GM21576 (cell line): Measurements from ENCODE around the gene POLR3E.

Experiments
- ATAC-seq: cut with Tn5 transposase; IDR thresholded peaks from one replicate; pipeline ENCODE4 v1.9.1; 2021; ENCODE audit warnings: mild to moderate bottlenecking, moderate library complexity; ENCODE audit not compliant: unreplicated experiment

Gene POLR3E

DNA sequence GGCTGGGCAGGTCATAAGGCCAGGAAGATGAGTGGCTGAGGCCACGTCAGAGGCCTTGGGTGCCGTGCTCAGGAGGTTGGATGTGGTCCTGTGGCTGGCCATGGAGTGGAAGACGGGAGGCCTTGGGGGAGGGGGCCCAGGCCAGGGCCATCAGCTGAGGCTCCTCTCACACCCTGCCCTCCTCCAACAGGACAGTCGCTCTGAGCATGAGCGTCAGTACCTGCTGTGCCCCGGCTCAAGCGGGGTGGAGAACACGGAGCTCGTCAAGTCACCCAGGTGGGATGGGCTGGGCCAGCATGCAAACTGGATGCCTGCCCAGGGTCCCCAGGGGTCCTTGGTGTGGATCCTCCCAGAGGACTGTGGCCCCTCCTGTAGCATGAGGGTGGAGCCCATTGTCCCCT is 19.2 kb downstream of the POLR3E start:
- no peak for ATAC-seq

- no peak for ATAC-seq
Observed at GRCh38 chr16:22317001-22317530, 19.9 kb downstream of the POLR3E start.

- no peak for ATAC-seq
Observed at GRCh38 chr16:22317625-22318024, 20.4 kb downstream of the POLR3E start.

DNA sequence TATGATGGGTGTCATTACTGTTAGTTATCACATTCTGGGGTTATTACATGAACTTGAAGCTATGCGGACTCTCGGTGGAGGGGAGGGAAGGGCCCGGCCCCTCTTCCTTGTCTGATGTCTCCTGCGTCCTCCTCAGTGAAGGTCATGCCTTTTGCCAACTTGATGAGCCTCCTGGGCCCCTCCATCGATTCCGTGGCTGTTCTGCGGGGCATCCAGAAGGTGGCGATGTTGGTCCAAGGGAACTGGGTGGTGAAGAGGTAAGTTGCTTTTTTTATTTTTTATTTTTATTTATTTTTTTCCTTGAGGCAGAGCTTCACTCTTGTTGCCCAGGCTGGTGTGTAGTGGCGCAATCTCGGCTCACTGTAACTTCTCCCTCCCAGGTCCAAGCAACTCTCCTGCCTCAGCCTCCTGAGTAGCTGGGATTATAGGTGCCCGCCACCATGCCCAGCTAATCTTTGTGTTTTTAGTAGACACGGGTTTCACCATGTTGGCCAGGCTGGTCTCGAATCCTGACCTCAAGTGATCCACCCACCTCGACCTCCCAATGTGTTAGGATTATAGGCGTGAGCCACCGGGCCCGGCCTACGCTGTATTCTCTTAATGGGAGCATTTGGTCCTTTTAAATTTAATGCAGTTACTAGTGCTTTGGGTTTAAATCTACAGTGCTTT is 21.6 kb downstream of the POLR3E start:
- ATAC-seq: no peak

DNA sequence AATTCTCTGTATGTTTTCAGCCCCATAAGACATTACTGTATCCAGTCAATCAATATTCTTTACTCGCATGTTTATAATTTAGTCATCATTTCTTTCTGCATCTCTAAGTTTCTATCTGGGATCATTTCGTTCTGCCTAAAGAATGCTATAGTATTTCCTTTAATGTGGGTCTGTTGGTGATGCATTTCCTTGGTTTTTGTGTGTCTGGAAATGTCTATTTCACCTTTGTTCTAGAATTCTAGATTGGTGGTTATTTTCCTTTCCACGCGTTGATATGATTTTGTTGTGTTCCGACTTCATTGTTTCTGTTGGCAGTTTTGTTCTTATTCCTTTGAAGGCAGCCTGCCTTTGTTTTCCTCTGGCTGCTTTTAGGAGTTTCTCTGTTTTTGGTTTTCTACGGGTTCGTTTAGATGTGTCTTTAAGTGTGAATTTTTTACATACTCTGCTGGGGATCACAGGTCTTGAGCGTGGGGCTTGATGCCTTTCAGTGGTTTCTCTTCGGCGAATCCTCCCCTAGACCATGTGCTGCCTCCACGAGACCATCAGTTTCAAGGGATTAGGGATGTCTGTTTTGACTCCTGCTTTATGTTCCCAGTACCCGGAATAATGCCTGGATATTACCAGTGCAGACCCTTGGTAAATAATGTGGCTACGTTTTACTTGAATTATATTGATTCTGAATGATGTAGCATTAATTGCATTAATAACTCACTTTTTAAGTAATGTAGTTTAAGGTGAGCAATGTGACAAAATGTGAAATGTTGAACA is 23.5 kb downstream of the POLR3E start:
- ATAC-seq: no peak

- no peak for ATAC-seq
Observed at GRCh38 chr16:22321340-22322001, 24.3 kb downstream of the POLR3E start.

GRCh38 chr16:22322021-22322471 is 24.8 kb downstream of the POLR3E start:
- ATAC-seq: no peak

- no peak for ATAC-seq
Observed at GRCh38 chr16:22322741-22323140, 25.5 kb downstream of the POLR3E start.

GRCh38 chr16:22323173-22323958 is 26.2 kb downstream of the POLR3E start:
- no peak for ATAC-seq

- ATAC-seq: no peak
Observed at GRCh38 chr16:22323959-22324786, 27.0 kb downstream of the POLR3E start.

- no peak for ATAC-seq
Observed at GRCh38 chr16:22324787-22325597, 27.8 kb downstream of the POLR3E start.

DNA sequence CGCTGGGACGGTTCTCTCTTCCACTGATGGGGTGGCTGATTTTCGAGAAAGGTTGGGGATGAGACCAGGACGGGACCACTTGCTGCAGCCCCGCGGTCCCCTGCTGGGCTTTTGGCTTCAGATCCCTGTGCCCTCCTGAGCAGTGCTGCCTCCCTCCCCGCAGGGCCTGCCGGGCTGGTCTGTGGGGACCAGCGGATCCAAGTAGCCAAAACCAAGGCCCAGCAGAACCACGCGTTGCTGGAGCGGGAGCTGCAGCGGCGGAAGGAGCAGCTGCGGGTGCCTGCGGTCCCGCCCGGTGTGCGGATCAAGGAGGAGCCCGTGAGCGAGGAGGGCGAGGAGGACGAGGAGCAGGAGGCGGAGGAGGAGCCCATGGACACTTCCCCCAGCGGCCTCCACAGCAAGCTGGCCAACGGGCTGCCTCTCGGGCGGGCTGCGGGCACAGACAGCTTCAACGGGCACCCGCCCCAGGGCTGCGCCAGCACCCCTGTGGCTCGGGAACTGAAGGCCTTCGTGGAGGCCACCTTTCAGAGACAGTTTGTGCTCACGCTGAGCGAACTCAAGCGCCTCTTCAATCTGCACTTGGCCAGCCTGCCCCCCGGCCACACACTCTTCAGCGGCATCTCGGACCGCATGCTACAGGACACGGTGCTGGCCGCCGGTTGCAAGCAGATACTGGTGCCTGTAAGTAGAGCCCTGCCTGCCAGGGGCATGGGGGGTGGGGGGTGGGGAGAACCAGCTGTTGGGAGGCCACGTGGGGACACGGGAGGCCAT is 28.6 kb downstream of the POLR3E start:
- ATAC-seq: no peak

- ATAC-seq: no peak
Observed at GRCh38 chr16:22326369-22326652, 29.1 kb downstream of the POLR3E start.

DNA sequence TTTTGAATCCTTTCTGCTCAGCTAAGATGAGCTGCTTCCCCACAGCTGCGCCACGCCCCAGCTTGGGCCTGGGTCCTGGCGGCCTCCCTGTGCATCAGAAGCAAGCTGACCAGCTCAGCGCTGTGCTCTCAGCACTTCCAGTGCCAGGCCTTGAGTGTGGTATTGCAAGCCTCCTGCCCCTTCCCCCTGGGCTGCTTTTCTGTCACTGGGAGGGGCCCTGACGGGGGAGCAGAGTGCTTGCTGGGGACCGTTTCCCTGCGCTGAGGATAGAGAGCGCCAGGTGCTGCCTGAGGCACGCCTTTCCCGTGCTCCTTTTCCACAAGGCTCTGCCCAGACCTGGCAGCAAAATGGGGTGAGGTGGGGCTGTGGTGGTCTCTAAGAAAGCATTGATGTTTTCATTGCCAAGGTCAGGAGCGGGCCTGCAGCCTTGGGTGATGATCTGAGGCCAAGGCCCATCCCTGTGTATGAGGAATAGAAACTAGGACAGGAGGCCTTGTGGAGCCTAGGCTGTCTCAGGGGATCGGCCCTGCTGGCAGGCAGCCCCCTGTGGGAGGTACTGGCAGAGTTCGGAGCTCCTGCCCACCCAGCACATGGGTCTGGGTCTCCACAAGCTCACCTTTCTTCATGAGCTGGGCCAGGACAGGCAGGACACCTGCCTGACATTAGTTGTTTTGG is 29.7 kb downstream of the POLR3E start:
- no peak for ATAC-seq

GRCh38 chr16:22327446-22327775 is 30.2 kb downstream of the POLR3E start:
- no peak for ATAC-seq

- no peak for ATAC-seq
Observed at GRCh38 chr16:22328081-22328725, 31.0 kb downstream of the POLR3E start.

GRCh38 chr16:22329199-22329695 is 32.0 kb downstream of the POLR3E start:
- no peak for ATAC-seq

- ATAC-seq: no peak
Observed at GRCh38 chr16:22330326-22330725, 33.1 kb downstream of the POLR3E start.
